GM13977 (cell line): Measurements from ENCODE around the gene CNTNAP2.

Experiments
- DNase-seq: peaks from one replicate; pipeline ENCODE4 v3.0.0; 2012; ENCODE audit warnings: low spot score
- in situ Hi-C: fragments of 300-500 bp; cut with MboI; formaldehyde crosslinking; loops from one replicate; pipeline ENCODE4 v1.12.0; 2022; ENCODE audit warnings: low sequenced_read_pairs, low pct_unique_long_range_greater_than_20kb, mixed read lengths, inconsistent platforms; ENCODE audit not compliant: unreplicated experiment
- TF ChIP-seq, protein P1 (sequence below): IDR thresholded peaks from 2 replicates; pipeline ENCODE4 v1.5.1; 2012; ENCODE audit warnings: mild to moderate bottlenecking, control low read depth; ENCODE audit not compliant: insufficient read depth; ENCODE audit errors: extremely low read depth, missing control alignments

Gene CNTNAP2

DNA sequence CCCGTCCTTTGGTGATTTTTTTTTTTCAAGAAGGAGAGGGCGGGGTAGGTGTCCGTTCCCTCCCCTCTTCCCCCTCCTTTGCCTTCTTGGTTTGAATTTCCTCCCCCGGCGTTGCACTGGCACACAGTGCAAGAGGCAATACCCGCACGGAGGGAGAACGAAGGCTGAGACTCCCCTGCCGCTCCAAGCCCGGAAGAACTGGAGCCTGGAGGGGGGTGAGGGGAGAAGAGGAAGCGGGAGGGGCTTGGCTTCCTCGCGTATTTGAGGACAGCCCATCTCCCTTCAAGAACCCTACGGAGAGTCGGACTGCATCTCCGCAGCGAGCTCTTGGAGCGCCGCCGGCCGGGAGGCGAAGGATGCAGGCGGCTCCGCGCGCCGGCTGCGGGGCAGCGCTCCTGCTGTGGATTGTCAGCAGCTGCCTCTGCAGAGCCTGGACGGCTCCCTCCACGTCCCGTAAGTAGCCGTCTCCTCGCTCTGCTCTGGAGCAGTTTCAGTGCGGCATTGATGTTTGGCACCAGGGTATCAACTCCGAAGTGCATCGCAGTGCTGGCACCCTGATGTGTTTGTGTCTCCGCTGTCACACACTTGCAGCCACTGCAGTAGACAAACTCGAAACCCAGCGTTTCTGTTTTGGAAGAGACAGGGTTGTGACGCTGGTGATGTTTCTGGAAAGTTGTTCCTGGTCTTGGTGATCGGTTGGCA lies at the start of gene CNTNAP2:
CNTNAP2 (plus strand) TSS at position 281 of the 702 bp plus-strand sequence; CDS start at position 357, 76 bp downstream.
- TF ChIP-seq, protein P1, sequence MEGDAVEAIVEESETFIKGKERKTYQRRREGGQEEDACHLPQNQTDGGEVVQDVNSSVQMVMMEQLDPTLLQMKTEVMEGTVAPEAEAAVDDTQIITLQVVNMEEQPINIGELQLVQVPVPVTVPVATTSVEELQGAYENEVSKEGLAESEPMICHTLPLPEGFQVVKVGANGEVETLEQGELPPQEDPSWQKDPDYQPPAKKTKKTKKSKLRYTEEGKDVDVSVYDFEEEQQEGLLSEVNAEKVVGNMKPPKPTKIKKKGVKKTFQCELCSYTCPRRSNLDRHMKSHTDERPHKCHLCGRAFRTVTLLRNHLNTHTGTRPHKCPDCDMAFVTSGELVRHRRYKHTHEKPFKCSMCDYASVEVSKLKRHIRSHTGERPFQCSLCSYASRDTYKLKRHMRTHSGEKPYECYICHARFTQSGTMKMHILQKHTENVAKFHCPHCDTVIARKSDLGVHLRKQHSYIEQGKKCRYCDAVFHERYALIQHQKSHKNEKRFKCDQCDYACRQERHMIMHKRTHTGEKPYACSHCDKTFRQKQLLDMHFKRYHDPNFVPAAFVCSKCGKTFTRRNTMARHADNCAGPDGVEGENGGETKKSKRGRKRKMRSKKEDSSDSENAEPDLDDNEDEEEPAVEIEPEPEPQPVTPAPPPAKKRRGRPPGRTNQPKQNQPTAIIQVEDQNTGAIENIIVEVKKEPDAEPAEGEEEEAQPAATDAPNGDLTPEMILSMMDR = no peak
- in situ Hi-C loops = no loop called here
- DNase-seq = no peak

DNA sequence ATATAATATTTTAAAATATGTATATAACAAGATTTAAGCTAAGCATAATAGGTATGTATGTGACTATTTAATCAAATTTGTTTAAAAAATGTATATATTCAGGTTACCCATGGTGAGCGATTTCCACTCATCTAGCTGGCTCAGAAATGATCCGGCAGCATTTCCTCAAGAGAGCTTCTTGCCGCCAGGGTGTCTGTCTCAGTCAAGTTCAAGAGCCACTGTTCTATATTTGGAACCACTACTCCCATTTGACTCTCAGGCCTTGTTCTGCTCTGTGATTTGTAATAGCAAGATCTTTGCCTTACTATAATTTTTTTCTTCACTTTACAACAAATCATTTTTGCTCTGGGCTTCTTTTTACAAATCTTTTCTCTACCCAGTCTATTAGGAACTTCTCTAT lies 48.7 kb upstream of the CNTNAP2 start:
- no peak for DNase-seq
- TF ChIP-seq, protein P1 = no peak
- in situ Hi-C loops = no loop called here

DNA sequence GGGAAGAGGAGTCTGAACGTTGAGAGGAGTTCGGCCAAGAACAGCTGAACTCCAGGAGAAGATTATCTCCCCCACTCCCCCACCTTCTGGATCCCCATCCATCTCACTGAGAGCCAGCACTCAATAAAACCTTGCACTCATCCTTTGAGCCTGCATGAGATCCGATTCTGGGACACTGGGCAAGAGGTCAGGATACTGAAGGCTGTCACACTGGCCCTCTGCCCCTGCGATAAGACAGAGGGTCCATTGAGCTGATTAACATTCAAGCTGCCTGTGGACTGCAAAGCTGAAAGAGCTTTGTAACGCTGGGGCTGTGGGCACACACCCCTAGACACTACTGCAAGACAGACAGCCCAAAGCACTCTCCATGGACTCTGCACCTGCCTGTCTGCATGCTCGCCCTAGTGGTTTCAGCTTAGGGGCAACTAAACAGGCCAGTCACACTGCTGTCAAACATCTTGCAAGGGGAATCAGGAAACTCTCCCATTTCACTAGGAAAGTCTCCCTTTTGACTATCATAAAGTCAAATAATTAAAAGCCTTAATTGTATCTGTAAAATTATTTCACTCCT lies 42.3 kb upstream of the CNTNAP2 start:
- no peak for DNase-seq
- in situ Hi-C loops = no loop called here
- TF ChIP-seq, protein P1 = no peak

DNA sequence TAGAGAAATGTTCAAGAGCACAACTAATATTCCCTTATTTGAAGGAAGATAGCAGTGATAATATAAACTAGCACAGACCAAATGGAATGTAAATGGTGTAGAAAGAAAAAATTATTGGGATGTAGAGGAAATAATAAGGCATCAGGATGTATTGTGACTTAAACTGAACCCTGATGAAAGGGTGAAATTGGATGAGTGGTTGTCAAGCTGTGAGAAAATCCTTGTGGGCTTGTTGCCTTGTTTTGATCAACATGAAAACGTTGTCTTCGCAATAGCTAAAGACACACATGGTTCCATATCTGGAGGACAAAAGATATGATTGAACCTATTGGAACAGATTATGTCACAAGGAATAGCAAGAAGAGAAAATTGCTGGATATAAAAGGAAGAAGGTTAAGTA lies 40.3 kb upstream of the CNTNAP2 start:
- TF ChIP-seq, protein P1 = no peak
- no peak for DNase-seq
- in situ Hi-C loops = loop anchor here (25.0 kb wide), 1 partner anchor 1039 kb away; no protein-coding TSS in a partner anchor

DNA sequence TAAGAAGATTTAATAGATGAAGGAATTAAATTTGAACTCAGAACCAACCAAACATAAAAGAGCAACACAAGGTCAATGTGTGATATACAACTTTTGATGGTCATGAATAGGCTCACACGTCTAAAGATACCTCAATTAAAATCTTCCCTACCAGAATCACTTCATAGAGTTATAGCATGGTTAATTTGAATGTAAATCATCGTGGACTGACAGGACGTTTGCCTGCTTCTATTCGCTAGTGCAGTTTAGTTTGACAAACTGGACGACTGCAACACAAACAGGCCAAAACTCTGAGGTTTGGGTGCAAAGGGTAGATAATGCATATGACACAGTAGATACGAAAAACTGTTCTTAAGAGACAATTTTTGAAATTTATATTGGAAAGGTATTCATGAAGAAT lies 32.5 kb upstream of the CNTNAP2 start:
- in situ Hi-C loops = loop anchor here (25.0 kb wide), 1 partner anchor 1047 kb away; no protein-coding TSS in a partner anchor
- no peak for DNase-seq
- TF ChIP-seq, protein P1 = no peak

DNA sequence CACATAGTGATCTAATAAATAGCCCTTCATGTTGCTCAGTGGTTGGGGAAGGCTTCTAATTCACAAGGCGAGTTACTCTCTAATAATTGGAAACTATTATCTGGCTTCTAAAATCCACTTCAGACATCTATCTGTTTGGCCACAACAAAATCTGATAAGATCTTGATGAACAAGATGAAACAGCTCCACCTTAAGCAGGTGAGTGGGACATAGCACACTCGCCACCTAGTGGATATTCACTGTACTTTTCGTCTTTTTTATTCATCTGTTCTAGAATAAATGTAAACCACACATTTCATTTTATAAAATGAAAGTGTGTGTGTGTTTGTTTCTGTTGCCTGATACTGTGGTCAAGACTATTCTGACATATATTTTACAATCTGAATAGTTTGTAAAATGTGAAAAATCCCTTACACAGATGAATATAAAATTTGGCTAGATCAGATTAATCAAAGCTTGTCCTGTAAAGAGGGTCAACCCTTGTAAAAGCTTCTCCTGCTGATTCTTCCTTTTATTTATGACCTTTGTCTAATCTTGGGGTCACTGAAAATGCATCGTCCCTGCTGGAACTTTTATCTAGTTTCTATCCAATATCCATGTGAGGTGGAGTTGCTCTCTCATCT lies 26.5 kb upstream of the CNTNAP2 start:
- in situ Hi-C loops = loop anchor here (25.0 kb wide), 1 partner anchor 1053 kb away; no protein-coding TSS in a partner anchor
- TF ChIP-seq, protein P1 = peak; percentile 71
- DNase-seq = peak; percentile 44
